IMR-90 (cell line): ENCODE results near the gene LAPTM5. TPM values are rescaled to one million over a fixed set of nuclear protein-coding genes. Genes with fewer than 3 reads are reported as not detected.

Experiments
- ATAC-seq: fragments of 200-7000 bp; cut with Tn5 transposase; 2 replicates; pipeline ENCODE4 v1.9.1; 2020; ENCODE audit warnings: low read depth, mild to moderate bottlenecking, moderate library complexity
- BruUV-seq: library from RNA; stranded (reverse); fragments of 400-500 nt; replicated peaks from 2 replicates; lab custom pipeline; 2021; lab: Mats Ljungman, UMichigan
- CTCF ChIA-PET: fragments of 300-600 bp; formaldehyde crosslinking; extraction: SDS; loops from one replicate; lab custom pipeline; 2021; ENCODE audit warnings: antibody characterized with exemption; lab: Yijun Ruan, JAX
- POLR2A ChIA-PET: fragments of 300-600 bp; sonication (Branson Sonifier 250); formaldehyde crosslinking; loops from one replicate; lab custom pipeline; 2022; ENCODE audit warnings: antibody characterized with exemption; ENCODE audit not compliant: unreplicated experiment; lab: Charles Lee
- DNase-seq: peaks from one replicate; pipeline ENCODE4 v3.0.0; 2013
- H2AFZ ChIP-seq: replicated peaks from 2 replicates; pipeline ENCODE3; 2013; ENCODE audit warnings: low read length, mild to moderate bottlenecking; ENCODE audit not compliant: poor library complexity
- H2AK5ac ChIP-seq: 2 replicates; pipeline ENCODE4 v1.6.1; 2013; ENCODE audit warnings: low read depth, low read length, inconsistent platforms
- H2AK9ac ChIP-seq: replicated peaks from 2 replicates; pipeline ENCODE3; 2013; ENCODE audit warnings: mild to moderate bottlenecking, low read depth, low read length, moderate library complexity; ENCODE audit not compliant: poor library complexity
- H2BK120ac ChIP-seq: 2 replicates; pipeline ENCODE4 v1.6.1; 2013; ENCODE audit warnings: low read depth, low read length, inconsistent platforms
- H2BK15ac ChIP-seq: 3 replicates; pipeline ENCODE4 v1.6.1; 2013; ENCODE audit warnings: low read depth, low read length, inconsistent platforms
- H2BK20ac ChIP-seq: 2 replicates; pipeline ENCODE4 v1.6.1; 2013; ENCODE audit warnings: low read depth, mild to moderate bottlenecking, inconsistent platforms, low read length, moderate library complexity
- H2BK5ac ChIP-seq: 2 replicates; pipeline ENCODE4 v1.6.1; 2013; ENCODE audit warnings: mild to moderate bottlenecking, low read depth, low read length, inconsistent platforms; ENCODE audit not compliant: poor library complexity, severe bottlenecking
- H3K14ac ChIP-seq: replicated peaks from 2 replicates; pipeline ENCODE4 v1.6.1; 2013; ENCODE audit warnings: low read depth, low read length, inconsistent platforms
- H3K18ac ChIP-seq: 2 replicates; pipeline ENCODE4 v1.6.1; 2013; ENCODE audit warnings: low read depth, low read length, control low read depth
- H3K23ac ChIP-seq: 2 replicates; pipeline ENCODE4 v1.6.1; 2013; ENCODE audit warnings: low read depth, low read length, inconsistent platforms
- H3K27ac ChIP-seq: 2 replicates; pipeline ENCODE4 v1.5.1; 2013; ENCODE audit warnings: mild to moderate bottlenecking, control low read depth, low read length; ENCODE audit not compliant: insufficient read depth
- H3K27me3 ChIP-seq: 2 replicates; pipeline ENCODE4 v1.6.1; 2013; ENCODE audit warnings: low read length; ENCODE audit not compliant: control insufficient read depth, insufficient read depth
- H3K36me3 ChIP-seq: 2 replicates; pipeline ENCODE4 v1.6.1; 2013; ENCODE audit warnings: low read length, mixed read lengths; ENCODE audit not compliant: control insufficient read depth, insufficient read depth
- H3K4ac ChIP-seq: 2 replicates; pipeline ENCODE4 v1.6.1; 2013; ENCODE audit warnings: low read depth, low read length, inconsistent platforms
- H3K4me1 ChIP-seq: 2 replicates; pipeline ENCODE4 v1.6.1; 2013; ENCODE audit warnings: low read length, mixed read lengths; ENCODE audit not compliant: control insufficient read depth, insufficient read depth
- H3K4me2 ChIP-seq: 2 replicates; pipeline ENCODE4 v1.6.1; 2013; ENCODE audit warnings: low read depth, mild to moderate bottlenecking, control low read depth, low read length, moderate library complexity
- H3K4me3 ChIP-seq: 2 replicates; pipeline ENCODE4 v1.5.1; 2013; ENCODE audit warnings: low read depth, mild to moderate bottlenecking, control low read depth, low read length, moderate library complexity; ENCODE audit not compliant: insufficient read depth
- H3K56ac ChIP-seq: 2 replicates; pipeline ENCODE4 v1.6.1; 2013; ENCODE audit warnings: low read length, inconsistent platforms; ENCODE audit not compliant: insufficient read depth; ENCODE audit errors: extremely low read depth
- H3K79me1 ChIP-seq, 2 experiments: 2 replicates each; pipeline ENCODE4 v1.6.1; 2013; ENCODE audit warnings: low read length in 2 of 2, inconsistent platforms in 1 of 2, low read depth in 1 of 2
- H3K9ac ChIP-seq: 2 replicates; pipeline ENCODE4 v1.6.1; 2013; ENCODE audit warnings: low read depth, low read length, control low read depth
- H3K9me1 ChIP-seq: 2 replicates; pipeline ENCODE4 v1.6.1; 2013; ENCODE audit warnings: low read length, inconsistent platforms; ENCODE audit not compliant: insufficient read depth
- H3K9me3 ChIP-seq: 2 replicates; pipeline ENCODE4 v1.6.1; 2013; ENCODE audit warnings: low read length; ENCODE audit not compliant: control insufficient read depth, insufficient read depth
- H4K20me1 ChIP-seq: 2 replicates; pipeline ENCODE4 v1.6.1; 2013; ENCODE audit warnings: low read length, inconsistent platforms; ENCODE audit not compliant: insufficient read depth
- H4K5ac ChIP-seq: 2 replicates; pipeline ENCODE4 v1.6.1; 2013; ENCODE audit warnings: mild to moderate bottlenecking, low read depth, low read length, control low read depth
- H4K8ac ChIP-seq, 2 experiments: 2 replicates each; pipeline ENCODE4 v1.6.1; 2013; ENCODE audit warnings: low read depth in 2 of 2, low read length in 2 of 2, control low read depth in 1 of 2, inconsistent platforms in 1 of 2
- H4K91ac ChIP-seq: 2 replicates; pipeline ENCODE4 v1.6.1; 2013; ENCODE audit warnings: low read depth, low read length, inconsistent platforms; ENCODE audit not compliant: insufficient read depth
- BHLHE40 ChIP-seq: fragments of 150-350 bp; IDR thresholded peaks from 2 replicates; pipeline ENCODE4 v1.6.1; 2016; ENCODE audit warnings: mild to moderate bottlenecking, low read depth, low read length
- MAFK ChIP-seq: IDR thresholded peaks from 2 replicates; pipeline ENCODE4 v1.6.1; 2012; ENCODE audit warnings: low read depth, low read length, improper control_type of control experiment
- MAZ ChIP-seq: IDR thresholded peaks from 2 replicates; pipeline ENCODE4 v1.6.1; 2012; ENCODE audit warnings: low read depth, mild to moderate bottlenecking, low read length, improper control_type of control experiment, moderate library complexity, borderline replicate concordance
- SMC3 ChIP-seq: fragments of 150-350 bp; IDR thresholded peaks from 2 replicates; pipeline ENCODE4 v1.6.1; 2016; ENCODE audit warnings: low read depth, mild to moderate bottlenecking, antibody characterized with exemption, low read length, moderate library complexity
- WGBS, 2 experiments: methylation state at CpG; one replicate each; pipeline versions ENCODE4 v1.1.5 to v1.1.7; 2013; ENCODE audit warnings: missing lambda C conversion rate in 2 of 2; ENCODE audit not compliant: insufficient read length in 1 of 2; ENCODE audit errors: extremely low coverage in 2 of 2; 5-methylcytosine and 5-hydroxymethylcytosine counted together
- dilution Hi-C: fragments of 300-500 bp; cut with HindIII; formaldehyde crosslinking; loops from one replicate; pipeline ENCODE4 v1.14.3; 2018; ENCODE audit warnings: low sequenced_read_pairs; ENCODE audit not compliant: unreplicated experiment
- in situ Hi-C: fragments of 300-500 bp; cut with MboI; formaldehyde crosslinking; loops from 3 replicates; pipeline ENCODE4 v1.14.3; 2019; ENCODE audit warnings: low sequenced_read_pairs, inconsistent platforms, mixed read lengths
- intact Hi-C: fragments of 100-400 bp; cut with micrococcal nuclease; formaldehyde crosslinking; loops from 2 replicates; pipeline ENCODE4 v1.10.0; 2022
- polyA plus RNA-seq, 3 experiments: library from polyadenylated mRNA; depleted of rRNA; stranded (reverse); fragments of >200 nt; gene quantifications; 2 replicates each; pipeline ENCODE4 v1.2.3, GENCODE V29; 2012; ENCODE audit warnings: low replicate concordance in 1 of 3
- total RNA-seq: library from RNA; depleted of rRNA; stranded (reverse); fragments of >200 nt; gene quantifications from 2 replicates; pipeline ENCODE4 v1.2.3, GENCODE V29; 2012
- TF ChIP-seq, protein P1 (sequence below): conservative IDR thresholded peaks from 2 replicates; pipeline ENCODE4 v1.5.1; 2012; ENCODE audit warnings: mild to moderate bottlenecking, low read depth, low read length, improper control_type of control experiment

Gene LAPTM5
- total and polyA plus RNA-seq, 2 of the 4 experiments (the other 2 are of a cell fraction), result 0.09 TPM; not detected in 1

- dilution Hi-C loops (no loop called here), intact Hi-C loops (no loop called here), in situ Hi-C loops (loop anchor here (10.0 kb wide), 1 partner anchor 1481 kb away; the partner anchor contains the start of genes MECR and PTPRU)
- no peak overlapping the region for H2AFZ ChIP-seq
- no peak overlapping the region for H3K56ac ChIP-seq
- no peak overlapping the region for H2AK9ac ChIP-seq
- H2BK15ac ChIP-seq, result no peak overlapping the region
- no peak overlapping the region for H3K9ac ChIP-seq
- CTCF ChIA-PET, result no interaction called here
- peaks cover 6% of the 10 kb centered on the region for H4K20me1 ChIP-seq
- no peak overlapping the region for H4K8ac ChIP-seq
- H3K36me3 ChIP-seq, result no peaks in the 10 kb centered on the region
- POLR2A ChIA-PET, result no interaction called here
- no peak overlapping the region for H4K5ac ChIP-seq
- no peak overlapping the region for H3K4me3 ChIP-seq
- no peaks in the 10 kb centered on the region for H3K9me1 ChIP-seq
- H3K79me1 ChIP-seq, result peaks cover 0 to 6% of the 10 kb centered on the region in 2 experiments; a peak in 1 of 4 replicates
- H3K4ac ChIP-seq, result no peak overlapping the region
- no peak overlapping the region for H2AK5ac ChIP-seq
- no peak overlapping the region for H3K14ac ChIP-seq
- no peak overlapping the region for H2BK120ac ChIP-seq
- WGBS, 2 experiments, result 82% methylated on average over 10 of the region's 11 CpGs; no CpG with 5 or more reads in 1 of the 2 experiments
- H4K91ac ChIP-seq, result no peak overlapping the region
- TF ChIP-seq, protein P1, sequence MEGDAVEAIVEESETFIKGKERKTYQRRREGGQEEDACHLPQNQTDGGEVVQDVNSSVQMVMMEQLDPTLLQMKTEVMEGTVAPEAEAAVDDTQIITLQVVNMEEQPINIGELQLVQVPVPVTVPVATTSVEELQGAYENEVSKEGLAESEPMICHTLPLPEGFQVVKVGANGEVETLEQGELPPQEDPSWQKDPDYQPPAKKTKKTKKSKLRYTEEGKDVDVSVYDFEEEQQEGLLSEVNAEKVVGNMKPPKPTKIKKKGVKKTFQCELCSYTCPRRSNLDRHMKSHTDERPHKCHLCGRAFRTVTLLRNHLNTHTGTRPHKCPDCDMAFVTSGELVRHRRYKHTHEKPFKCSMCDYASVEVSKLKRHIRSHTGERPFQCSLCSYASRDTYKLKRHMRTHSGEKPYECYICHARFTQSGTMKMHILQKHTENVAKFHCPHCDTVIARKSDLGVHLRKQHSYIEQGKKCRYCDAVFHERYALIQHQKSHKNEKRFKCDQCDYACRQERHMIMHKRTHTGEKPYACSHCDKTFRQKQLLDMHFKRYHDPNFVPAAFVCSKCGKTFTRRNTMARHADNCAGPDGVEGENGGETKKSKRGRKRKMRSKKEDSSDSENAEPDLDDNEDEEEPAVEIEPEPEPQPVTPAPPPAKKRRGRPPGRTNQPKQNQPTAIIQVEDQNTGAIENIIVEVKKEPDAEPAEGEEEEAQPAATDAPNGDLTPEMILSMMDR, result no peak
- TF ChIP-seq BHLHE40 (no peak), SMC3 (no peak), MAZ (no peak), MAFK (no peak)
- H3K4me1 ChIP-seq, result peaks cover 4% of the 10 kb centered on the region; the same call in 1 of the 2 replicates
- H3K23ac ChIP-seq, result no peak overlapping the region
- no peak overlapping the region for H3K27ac ChIP-seq
- H3K9me3 ChIP-seq, result no peaks in the 10 kb centered on the region; the same call in 1 of the 2 replicates
- no peak overlapping the region for H2BK5ac ChIP-seq
- no peak overlapping the region for H3K4me2 ChIP-seq
- DNase-seq, result no peak
- no peak overlapping the region for H2BK20ac ChIP-seq
- ATAC-seq, result no peak
- BruUV-seq, result no TSS peak
- H3K27me3 ChIP-seq, result peaks cover 19% of the 10 kb centered on the region
- no peak overlapping the region for H3K18ac ChIP-seq
Measured at GRCh38 chr1:30715886-30716285, 41.7 kb downstream of the LAPTM5 start.
